Stimulated activated CD4-positive, alpha-beta T cell treated with anti-CD3 and anti-CD28 coated beads, Interleukin-2, amount 100 ng/mL, for 48 hours (primary cell): Measurements from ENCODE around the gene SUPT3H.

ENCODE experiments used
- DNase-seq, 2 donors: peaks; one replicate each; pipeline ENCODE4 v3.0.0-alpha.2; 2020

SUPT3H gene

GRCh38 chr6:45377554-45378333 is at the start of gene SUPT3H:
TSS of gene SUPT3H (minus strand) at chr6:45377934.
- DNase-seq: peak; percentile 88 to 90

GRCh38 chr6:45426251-45426650 is 48.5 kb upstream of the SUPT3H start:
- no peak for DNase-seq

GRCh38 chr6:45424451-45424861 is 46.7 kb upstream of the SUPT3H start:
- DNase-seq: peak in 1 of 2 donors; percentile 34

GRCh38 chr6:45423824-45424450 is 46.2 kb upstream of the SUPT3H start:
- DNase-seq: peak in 1 of 2 donors; percentile 18

GRCh38 chr6:45423111-45423823 is 45.5 kb upstream of the SUPT3H start:
- peak; percentile 38 to 42 for DNase-seq

- peak; percentile 25 to 41 for DNase-seq
Observed at GRCh38 chr6:45422503-45423110, 44.9 kb upstream of the SUPT3H start.

- peak; percentile 34 to 54 for DNase-seq
Observed at GRCh38 chr6:45421709-45422502, 44.2 kb upstream of the SUPT3H start.

- DNase-seq: no peak
Observed at GRCh38 chr6:45420909-45421708, 43.4 kb upstream of the SUPT3H start.

GRCh38 chr6:45420083-45420908 is 42.6 kb upstream of the SUPT3H start:
- DNase-seq: peak; percentile 32 to 58

GRCh38 chr6:45419571-45420082 is 41.9 kb upstream of the SUPT3H start:
- DNase-seq: peak; percentile 57

GRCh38 chr6:45417436-45417835 is 39.7 kb upstream of the SUPT3H start:
- DNase-seq: no peak

- DNase-seq: no peak
Observed at GRCh38 chr6:45416700-45417099, 39.0 kb upstream of the SUPT3H start.

GRCh38 chr6:45415788-45416518 is 38.2 kb upstream of the SUPT3H start:
- DNase-seq: no peak

- no peak for DNase-seq
Observed at GRCh38 chr6:45415315-45415714, 37.6 kb upstream of the SUPT3H start.

- no peak for DNase-seq
Observed at GRCh38 chr6:45411959-45412358, 34.2 kb upstream of the SUPT3H start.

- DNase-seq: no peak
Observed at GRCh38 chr6:45400021-45400420, 22.3 kb upstream of the SUPT3H start.

GRCh38 chr6:45398075-45398813 is 20.5 kb upstream of the SUPT3H start:
- DNase-seq: no peak

GRCh38 chr6:45394586-45395095 is 16.9 kb upstream of the SUPT3H start:
- DNase-seq: no peak

- DNase-seq: no peak
Observed at GRCh38 chr6:45388328-45388727, 10.6 kb upstream of the SUPT3H start.
